EL (cell line): ENCODE measurements around the gene SLC12A7.
"Not testable (repeated sequence)": the region's sequence is repeated elsewhere in the genome, so short reads cannot be mapped to it uniquely, and the experiment has no call there.

Experiments
- DNase-seq: peaks from one replicate; pipeline ENCODE4 v3.0.0-alpha.2; 2016

The SLC12A7 gene

DNA sequence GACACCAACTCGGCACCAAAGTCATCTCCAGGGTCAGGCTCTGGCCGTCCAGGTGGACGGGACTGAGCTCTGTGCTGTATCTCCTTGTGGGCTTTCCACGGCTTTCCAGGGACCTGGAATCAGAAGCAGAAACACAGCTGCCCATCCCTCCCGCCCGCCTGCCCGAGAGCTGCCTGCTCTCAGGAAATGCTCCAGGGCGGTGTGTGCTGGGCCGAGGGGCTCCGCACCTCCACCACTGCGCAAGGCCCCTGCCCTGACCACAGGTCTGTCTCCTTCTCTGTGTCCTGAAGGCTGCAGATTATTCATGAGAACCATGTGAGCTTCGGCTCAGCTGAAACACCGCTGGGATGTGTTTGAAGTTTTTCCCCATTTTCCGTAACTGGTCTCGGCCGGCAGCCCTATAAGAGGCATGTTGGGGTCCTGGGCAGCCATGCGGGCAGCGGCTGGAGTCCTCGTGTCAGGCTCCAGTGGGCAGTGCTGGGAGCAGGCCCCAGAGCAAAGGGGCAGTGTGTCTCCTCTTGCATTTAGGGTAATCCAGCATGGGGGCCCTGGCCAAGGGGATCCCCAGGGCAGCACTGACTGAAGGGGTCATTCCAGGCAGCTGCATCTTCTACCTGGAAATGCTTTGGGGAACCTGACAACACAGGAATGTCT, 80.4 kb downstream of the SLC12A7 start:
- DNase-seq, result no peak

DNA sequence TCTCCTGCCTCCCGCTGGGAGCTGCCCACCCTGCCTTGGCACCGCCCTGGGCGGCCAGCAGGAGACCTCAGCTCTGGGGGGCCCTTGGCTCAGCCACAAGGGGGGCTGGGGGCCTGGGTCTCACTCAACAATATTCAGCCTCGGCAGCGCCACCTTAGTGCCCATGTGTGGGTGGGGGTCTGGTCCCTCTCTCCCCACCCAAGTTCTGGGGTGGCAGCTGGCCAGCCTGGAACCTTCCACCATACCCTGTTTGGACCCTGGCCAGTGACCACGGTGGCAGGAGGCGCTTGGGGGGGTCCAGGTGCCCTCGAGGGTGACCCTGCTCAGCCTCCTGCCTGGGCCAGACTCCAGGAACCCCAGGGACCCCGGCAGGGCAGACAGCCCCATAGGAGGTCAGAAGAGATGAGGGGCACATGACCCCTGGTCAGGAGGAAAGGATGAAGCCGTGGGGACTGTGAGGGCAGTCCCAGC, 81.0 kb downstream of the SLC12A7 start:
- DNase-seq, result no peak

DNA sequence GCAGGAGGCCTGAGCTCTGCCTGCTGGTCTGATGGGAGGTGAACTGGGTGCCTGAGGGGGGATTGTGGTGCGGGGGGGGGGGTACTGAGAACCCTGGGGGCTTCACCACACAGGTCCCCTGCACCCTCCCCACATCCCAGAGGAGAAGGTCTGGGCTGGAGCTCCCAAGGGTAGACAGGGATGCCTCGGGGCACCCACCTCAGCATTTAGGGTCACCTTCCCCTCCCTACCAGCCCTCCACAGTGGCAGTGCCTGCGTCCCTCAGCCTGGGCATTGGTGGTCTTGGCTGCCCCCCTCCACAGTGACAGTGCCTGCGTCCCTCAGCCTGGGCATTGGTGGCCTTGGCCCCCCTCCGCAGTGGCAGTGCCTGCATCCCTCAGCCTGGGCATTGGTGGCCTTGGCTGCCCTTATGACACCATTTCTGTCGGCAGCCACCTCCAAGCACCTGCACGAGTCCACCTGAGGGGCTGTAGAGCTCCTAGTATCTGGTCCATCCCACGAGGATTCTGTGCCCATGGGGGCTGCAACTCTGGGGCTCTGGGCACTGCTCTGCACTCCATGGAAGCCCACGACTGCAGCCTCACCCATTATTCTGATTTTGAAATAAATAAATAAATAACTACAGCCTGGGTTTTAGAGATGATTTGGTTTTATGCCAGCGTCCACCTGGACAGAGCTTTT, 81.8 kb downstream of the SLC12A7 start:
- no peak for DNase-seq

DNA sequence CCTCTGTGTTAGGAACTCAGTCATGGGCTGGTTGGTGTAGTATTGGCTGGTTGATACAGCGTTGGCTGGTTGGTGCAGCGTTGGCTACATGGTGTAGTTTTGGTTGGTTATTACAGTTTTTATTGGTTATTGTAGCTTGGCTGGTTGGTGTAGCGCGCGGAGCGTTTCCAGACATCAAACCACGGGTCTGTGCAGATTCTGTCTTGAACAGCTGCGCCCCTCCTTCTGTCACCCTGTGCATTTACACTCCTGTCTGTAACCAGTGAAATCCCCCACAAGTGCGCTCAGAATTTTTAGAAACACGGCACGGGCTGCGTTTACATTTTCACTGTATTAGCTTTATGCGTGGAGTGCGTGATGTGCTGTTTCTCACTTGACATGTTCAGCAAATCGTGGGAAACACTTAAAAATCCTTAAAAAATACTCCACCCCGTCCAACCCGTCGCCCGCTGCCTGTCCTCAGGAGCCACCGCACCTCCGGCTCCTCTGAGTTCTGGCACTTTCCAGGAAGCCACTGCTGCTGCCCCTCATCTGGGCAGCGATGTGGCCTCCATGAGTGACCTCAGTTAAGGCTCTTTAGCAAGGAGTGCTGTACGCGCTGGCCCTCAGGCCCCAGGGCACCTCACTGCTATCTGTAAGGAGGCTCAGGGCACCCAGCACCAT, 82.5 kb downstream of the SLC12A7 start:
- no peak for DNase-seq

DNA sequence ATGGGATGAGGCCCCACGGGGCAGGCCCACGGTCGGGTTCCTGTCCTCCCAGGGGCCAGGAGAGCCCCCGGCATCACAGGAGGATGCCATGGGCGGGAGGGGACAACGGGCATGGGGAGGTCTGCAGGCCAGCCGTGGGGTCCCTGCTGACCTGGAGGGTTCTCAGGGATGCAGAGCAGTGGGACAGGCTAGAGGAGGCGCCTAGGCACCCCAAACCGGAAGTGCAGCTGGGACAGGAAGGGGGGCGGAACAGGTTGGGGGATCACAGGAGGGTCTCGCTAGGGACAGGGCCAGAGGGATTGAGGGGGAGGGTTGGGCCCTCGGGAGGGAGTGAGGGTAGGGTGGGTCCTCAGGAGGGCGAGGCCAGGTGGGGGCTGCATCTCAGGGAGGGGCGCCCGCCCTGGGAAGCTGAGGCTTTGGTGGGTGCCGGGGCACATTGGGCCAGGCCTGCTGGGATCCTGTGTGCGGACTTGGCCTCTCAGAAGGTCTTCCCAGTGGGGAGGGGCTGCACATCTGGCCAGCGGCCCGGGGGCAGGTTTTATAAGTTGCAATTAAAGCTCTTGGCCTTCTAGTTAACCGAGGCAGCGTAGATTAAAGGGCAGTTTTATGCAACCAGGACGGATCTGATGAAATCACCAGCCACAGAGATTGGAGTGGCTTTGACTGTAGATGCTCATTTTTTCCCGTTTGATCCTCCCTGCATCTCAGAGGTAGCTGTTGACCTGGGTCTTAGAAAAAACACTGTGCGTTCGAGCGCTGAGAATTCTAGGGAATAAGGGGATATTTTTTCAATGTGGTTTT, 83.2 kb downstream of the SLC12A7 start:
- no peak for DNase-seq

DNA sequence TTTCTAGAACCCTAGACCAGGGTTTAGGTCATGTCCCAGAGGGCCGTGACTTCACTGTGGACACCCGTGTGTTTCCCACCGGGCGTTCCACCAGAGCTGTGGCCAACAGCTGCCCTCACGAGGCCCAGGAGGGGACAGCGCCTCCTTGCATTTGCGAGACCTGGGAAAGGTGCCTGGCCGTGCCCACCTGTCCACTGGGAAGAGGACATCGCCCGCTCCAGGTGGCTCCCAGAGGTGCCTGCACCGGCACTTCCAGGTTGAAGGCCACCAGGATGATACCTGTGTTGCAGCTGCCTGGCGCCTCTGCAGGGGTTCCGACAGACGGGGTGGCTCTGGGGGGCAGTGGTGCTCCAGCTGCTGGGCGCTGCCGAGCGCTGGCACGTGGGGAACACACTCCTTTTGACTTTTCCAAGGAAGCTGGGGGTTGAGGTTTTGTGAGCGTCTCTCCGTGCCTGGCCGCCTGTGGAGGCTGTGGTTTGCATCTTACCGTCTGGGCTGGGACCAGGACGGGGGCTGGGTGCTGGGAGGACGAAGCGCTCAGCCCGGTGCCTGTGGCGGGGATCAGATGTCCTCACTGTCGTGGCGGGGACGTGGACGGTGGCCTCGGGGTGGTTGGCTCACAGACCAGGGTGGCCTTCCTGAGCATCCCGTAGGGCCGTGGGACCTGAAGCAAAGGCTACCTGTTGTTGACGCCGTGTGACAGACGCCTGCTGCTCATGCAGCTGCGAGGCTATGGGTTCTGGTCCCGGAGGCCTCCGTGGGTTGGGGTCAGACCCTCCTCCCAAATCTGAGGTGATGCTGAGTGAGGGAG, 84.0 kb downstream of the SLC12A7 start:
- no peak for DNase-seq

DNA sequence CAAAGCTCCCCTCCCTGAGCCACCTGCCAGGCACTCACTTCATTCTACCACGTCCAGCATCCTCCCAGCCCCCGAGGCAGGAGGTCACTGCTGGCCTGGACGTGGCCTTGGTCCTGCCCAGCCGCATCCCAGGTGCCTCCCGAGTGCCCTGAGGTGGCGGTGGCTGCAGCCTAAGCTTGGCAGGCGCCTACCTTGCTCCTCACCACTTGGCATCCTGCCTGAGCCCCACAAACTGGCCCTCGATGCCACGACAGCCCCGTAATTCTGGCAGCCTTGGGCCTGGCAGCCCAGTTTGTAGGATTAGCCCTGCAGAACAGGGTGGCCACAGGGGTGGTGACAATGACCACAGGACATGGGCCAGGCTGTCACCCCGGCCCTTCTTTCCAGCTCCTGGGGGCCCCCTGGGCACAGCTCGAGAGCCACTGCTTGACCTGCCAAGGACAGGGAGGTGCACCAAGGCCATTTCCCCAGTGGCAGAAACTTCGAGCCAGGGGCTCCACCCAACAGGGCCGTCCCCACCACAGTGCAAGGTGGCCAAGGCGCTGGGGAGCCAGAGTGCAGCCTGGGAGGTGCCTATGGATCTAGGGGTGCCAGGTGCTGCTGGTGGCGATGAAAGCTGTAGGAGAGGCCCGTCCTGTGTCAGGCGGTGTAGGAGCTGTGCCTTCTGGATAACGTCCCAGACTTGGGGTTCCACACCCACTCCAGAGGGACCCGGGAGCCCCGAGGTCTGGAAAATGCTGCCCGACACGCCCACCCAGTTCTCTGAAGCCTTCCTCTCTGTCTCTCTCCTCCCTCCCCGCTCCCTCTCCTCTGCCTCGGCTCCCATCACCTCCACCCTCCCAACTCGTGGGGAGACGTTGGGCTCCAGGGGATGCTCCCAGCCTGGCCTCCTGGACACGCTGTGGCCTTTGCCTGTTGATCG, 84.9 kb downstream of the SLC12A7 start:
- no peak for DNase-seq

DNA sequence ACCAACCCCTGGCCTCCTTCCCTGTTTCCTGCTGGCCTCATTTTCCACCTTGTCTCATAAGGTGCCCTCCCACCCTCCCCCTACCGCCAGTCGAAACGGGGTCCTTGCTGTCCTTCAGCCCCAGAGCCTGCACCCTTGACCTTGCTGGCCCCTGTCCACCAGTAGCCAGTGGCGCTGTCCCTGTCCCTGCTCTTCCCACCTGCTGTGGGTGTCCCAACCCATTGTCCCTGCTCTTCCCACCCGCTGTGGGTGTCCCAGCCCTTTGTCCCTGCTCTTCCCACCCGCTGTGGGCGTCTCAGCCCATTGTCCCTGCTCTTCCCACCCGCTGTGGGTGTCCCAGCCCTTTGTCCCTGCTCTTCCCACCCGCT, 89.9 kb downstream of the SLC12A7 start:
- not testable (repeated sequence) for DNase-seq

DNA sequence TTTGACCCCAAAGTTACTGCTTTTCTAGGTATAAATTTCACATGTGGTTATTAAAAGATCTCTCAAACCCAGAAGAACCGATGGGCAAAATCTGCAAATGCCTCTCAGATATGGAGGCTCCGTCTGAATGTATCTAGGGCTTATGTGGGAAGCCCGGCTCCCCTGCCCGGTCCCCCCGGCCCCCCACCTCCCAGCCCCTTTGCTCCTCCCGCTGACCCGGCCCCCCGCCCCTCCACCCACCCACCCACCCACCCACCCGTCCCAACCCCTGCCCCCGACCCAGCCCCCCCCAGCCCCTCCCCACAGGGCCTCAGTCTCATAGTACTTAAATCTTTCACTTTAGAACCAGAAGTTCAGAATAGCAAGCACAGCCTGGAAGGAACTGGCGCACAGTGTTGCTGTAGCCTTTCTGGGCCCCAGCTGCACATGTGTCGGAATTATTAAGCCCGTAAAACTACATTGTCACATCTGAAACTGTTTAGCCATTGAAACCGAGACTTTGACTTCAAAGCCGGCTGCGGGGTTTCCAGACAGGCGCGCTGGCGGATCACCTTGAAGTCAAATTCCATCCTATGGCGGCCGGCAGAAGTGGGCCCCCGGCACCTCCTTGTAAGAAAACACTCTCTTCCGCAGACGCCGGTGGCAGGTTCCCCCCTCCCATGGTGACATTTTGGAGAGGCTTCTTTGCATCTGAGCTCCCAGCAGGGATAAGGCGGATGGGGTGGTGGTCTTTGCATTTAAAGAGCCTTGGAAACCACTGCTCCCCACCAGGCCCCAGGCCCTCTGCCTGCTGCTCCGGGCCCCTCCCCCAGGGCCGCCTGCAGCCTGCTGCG, 90.5 kb downstream of the SLC12A7 start:
- no peak for DNase-seq

DNA sequence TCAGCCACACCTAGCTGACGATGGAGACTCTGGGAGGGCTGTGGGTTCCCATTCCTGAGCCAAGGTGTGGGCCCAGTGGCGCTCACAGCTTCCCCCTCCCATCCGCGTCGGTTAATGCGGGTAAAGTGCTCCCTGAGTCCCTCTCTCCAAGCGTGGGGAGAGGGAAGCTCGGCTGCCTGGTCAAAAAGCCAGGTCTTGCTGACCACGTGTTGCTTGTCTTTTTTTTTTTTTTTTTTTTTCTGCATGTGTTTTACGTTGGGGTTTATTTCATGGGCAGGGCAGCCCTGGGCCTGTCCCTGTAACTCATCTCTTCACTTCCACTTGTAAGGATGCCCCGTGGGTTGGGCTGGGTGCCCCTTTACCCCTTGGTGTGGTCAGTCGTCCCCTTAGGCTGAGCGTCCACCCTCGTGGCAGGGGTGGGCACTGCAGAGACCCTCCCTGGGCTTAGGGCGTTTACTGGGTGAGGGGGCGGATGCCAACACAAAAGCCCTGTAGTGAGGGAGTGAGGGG, 91.4 kb downstream of the SLC12A7 start:
- DNase-seq, result no peak

DNA sequence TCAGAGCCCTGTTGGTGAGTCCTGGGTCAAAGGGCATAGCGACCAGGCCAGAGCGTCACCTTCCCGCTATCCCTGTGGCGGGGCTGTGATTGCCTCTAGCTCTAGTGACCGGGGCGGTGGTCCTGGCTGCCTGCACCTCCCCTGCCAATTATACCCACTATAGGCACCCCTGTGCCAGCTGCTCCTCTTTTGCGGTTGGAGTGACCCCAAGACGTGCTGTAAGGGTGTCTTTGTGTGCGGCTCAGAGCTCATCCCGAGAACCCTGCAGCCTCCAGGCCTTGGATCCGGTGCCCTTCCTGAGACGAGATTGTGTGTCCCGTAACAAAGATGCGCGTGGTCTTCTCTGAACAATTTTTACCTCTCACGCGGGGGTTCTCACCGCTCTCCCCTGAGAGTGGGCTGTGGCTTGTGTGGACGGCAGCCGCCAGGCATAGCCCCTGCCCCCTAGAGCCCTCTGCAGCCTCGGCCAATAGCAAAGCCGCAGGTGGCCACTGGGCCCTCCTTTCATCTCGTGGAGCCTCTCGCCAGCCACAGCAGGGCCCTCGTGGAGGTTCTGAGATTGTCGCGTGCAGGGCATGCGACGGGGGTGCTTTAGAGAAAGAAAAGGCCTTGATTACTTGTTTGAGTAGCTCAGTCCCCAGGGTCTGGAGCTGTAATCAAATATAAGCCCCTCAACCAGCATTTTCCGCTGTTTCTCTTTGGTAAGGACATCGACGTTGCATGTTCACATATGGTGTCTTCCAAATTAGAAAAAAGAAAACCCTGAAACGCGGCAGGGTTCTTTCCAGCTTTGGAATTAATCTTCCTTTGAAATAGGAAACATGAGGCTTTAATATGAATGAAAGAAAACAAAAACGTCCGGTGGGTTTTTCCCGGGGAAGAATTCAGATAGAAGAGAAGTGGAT, 92.6 kb downstream of the SLC12A7 start:
- no peak for DNase-seq

DNA sequence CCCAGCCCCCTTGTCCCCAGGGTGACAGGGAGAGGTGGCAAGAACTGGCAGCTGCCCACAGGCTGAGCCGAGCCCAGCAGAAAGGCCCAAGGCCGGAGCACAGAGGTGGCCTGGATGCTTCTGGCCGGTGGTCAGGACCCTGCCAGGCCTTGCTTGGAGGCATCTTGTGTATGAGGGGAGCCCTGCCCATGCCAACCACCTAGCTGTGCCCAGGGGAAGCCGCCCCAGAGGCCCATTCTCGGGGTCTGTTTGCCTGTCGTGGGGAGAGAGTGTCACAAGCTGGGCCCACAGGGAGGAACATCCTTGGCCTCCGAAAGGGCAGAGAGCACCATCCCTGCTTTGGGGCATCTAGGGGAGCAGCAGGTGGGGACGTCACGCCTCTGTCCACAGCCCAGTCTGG, 93.3 kb downstream of the SLC12A7 start:
- DNase-seq, result no peak

DNA sequence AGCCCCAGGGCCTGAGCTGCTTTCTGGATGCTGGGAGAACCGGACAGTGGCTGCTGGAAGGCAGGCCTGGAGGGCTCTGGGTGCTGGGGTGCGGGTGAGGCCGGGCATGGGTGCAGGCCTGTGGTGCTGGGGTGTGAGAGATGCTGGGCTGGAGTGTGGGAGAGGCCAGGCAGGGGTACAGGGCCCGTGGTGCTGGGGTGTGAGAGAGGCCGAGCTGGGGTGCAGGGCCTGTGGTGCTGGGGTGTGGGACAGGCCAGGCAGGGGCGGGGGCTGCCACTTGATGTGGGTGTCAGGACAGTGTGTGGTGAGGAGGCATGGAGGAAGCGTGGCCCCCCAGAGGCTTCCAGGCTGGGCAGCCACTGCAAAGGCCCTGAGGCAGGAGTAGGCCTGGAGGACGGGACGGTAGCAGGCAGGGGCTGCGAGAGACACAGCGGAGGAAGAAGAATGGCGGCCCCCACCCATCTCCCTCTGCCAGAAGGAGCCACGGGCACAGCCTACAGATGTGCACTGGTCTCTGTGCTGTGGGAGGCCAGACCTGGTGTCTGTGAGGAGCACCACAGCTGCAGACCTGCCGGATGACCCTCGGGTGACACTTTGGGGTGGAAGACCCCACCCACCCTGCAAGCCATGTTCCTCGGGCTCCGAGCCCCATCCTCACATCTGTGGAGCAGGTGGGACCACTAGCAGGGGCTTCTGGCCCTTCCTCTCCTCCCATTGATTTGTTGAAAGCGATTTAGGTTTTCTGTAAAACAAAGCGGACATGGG, 94.0 kb downstream of the SLC12A7 start:
- no peak for DNase-seq

DNA sequence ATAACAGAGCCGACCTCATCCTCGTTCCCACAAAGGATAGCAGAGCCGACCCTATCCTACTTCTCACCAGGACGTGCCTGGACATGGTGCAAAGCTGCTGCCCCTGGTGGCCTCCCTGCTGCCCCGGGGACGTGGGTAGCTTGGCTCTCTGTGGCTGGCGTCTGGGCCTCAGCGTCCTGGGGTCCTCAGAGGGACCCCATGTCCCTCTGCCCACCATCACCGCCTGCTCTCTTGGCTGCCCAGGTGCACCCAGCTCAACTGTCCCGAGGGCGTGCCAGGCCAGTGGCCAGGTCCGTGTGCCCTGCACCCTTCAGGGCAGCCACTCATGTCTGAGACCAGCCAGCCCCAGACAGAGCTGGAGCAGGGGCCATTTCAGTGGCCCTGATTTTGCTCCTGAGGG, 94.8 kb downstream of the SLC12A7 start:
- no peak for DNase-seq

DNA sequence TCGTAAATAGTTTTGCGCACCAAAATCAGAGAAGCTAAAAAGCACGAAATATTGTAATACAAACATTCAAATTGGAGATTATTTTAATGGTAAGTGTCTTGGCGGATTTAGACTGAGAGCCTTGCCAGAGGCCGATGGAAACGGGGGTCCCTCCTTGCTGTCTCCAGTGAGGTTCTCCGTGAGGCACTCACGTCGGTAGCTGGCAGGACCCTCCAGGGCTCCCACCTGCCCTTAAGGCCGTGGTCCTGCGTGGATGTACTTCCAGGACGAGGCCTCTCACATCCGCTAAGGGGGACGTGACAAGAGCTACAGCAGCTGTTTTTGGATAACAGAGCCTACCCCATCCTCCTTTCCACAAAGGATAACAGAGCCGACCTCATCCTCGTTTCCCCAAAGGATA, 95.4 kb downstream of the SLC12A7 start:
- no peak for DNase-seq

DNA sequence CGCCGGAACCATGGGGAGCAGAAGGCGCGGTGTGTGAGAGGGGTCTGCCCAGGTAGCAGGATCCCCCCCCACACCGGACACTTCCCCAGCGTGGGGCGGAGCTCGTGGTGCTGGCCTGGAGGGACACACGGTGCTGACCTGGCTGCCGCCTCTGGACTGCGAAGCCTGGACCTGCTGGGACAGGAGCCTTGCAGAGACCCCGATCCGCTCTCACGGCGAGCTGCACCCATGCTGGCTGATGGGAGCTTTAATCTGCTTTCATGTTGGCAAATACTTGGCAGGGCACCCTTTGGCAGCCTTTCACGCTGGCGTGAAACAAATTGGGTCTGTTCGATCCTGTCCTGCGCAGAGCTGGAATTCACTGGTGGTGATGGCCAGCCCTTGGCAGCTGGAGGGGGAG, 95.8 kb downstream of the SLC12A7 start:
- DNase-seq, result no peak

DNA sequence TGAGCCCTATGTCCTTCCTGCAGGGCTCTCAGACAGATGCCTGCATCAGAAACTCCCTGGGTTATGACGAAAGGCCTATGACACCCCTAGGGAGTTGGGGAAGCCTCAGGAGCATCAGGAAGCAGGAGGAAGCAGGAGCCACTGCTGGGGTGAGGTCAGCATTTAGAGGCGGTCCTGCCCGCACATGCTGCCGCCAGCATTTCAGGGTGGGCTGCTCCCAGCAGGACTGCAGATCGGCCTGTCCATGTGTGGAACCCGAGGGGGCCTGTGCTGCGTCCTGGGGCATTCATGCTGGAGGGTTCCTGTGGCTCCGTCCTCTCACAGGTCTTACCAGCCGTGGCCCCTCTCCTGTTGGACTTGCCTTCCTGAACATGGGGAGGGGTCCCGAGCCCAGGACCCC, 96.4 kb downstream of the SLC12A7 start:
- DNase-seq, result no peak

DNA sequence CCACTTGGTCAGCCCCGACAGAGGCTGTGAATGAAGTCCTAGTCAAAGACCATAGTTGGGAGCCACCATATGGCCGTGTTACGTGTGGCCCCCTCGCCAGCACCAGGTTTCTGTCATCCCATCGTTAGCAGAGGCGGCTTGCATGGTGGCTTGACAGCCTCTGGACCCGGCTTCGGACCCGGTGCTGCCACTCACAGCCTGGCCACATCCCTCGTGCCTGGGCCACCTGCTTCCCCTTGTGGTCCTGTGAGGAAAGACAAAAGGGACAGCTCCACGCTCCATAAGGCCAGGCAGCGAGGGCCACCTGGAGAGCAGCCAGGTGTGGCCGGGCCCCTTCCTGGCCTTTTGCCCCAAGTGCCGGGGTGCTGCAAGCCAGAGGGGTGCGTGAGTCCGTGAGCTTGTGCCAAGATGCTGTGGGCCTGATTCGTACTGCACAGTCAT, 97.1 kb downstream of the SLC12A7 start:
- no peak for DNase-seq
